ENCODE results near the gene SLC30A2.

Gene SLC30A2

DNA sequence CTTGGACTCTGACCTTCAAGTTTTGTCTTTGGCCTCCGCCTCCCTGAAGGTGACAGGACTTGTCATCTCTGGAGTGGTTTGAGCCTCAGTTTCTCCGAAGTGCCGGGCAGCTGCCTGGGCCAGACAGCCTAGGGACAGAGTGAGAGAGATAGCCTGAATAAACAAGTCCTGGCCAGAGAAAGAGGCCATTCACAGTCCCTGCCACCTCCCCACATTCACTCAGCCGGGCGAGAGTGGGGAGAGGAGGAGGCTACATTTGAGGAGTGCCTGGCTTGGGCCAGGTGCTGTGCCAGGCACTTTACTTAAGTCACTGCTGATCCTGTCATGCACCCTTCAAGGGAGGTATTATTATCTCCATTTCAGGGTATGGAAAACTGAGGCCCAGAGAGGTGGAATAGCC, 20.9 kb downstream of the SLC30A2 start:
- DNase-seq, result no peak

DNA sequence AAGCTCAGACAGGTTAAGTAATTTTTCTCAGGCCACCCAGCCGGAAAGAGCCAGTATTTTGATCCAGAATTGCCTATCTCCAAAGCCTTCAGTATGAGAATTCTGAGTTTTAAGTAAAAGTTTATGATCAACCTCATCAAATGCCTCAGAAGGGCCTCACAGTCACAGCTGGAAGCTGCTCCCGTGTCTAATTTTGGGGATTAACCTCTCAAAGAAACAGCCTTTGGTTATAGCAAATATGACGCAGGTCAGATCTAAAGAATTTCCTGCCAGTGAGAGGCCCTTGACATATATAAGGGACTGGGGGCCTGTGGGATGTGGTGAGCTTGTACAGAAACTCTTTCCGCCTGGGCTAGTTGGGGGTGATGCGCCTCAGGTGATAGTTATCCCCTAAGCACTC, 22.1 kb downstream of the SLC30A2 start:
- H3K9me3 ChIP-seq, result no peaks in the 10 kb centered on the region
- no peaks in the 10 kb centered on the region for H3K27me3 ChIP-seq
- H3K36me3 ChIP-seq, result no peaks in the 10 kb centered on the region
- intact Hi-C loops (cut with DNase I; ENCODE audit: low total_unique reads), result no loop called here
- H3K27ac ChIP-seq, result no peak overlapping the region
- TF ChIP-seq, protein P1, sequence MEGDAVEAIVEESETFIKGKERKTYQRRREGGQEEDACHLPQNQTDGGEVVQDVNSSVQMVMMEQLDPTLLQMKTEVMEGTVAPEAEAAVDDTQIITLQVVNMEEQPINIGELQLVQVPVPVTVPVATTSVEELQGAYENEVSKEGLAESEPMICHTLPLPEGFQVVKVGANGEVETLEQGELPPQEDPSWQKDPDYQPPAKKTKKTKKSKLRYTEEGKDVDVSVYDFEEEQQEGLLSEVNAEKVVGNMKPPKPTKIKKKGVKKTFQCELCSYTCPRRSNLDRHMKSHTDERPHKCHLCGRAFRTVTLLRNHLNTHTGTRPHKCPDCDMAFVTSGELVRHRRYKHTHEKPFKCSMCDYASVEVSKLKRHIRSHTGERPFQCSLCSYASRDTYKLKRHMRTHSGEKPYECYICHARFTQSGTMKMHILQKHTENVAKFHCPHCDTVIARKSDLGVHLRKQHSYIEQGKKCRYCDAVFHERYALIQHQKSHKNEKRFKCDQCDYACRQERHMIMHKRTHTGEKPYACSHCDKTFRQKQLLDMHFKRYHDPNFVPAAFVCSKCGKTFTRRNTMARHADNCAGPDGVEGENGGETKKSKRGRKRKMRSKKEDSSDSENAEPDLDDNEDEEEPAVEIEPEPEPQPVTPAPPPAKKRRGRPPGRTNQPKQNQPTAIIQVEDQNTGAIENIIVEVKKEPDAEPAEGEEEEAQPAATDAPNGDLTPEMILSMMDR (IDR thresholded peaks at IDR 0.05), result no peak
- H3K4me1 ChIP-seq, result peaks cover 0 to 31% (median 14%) of the 10 kb centered on the region in 4 donors
- DNase-seq, result no peak
- no peak overlapping the region for H3K4me3 ChIP-seq

More for the DNA sequence above, 20.9 kb downstream of the SLC30A2 start:
- intact Hi-C loops (cut with DNase I; ENCODE audit: low total_unique reads), result no loop called here
- Histone ChIP-seq H3K27me3 (no peaks in the 10 kb centered on the region), H3K4me3 (no peak overlapping the region), H3K4me1 (peaks cover 0 to 27% (median 14%) of the 10 kb centered on the region in 4 donors), H3K36me3 (no peaks in the 10 kb centered on the region), H3K9me3 (no peaks in the 10 kb centered on the region), H3K27ac (no peak overlapping the region)
- TF ChIP-seq, protein P1 (IDR thresholded peaks at IDR 0.05), result no peak

DNA sequence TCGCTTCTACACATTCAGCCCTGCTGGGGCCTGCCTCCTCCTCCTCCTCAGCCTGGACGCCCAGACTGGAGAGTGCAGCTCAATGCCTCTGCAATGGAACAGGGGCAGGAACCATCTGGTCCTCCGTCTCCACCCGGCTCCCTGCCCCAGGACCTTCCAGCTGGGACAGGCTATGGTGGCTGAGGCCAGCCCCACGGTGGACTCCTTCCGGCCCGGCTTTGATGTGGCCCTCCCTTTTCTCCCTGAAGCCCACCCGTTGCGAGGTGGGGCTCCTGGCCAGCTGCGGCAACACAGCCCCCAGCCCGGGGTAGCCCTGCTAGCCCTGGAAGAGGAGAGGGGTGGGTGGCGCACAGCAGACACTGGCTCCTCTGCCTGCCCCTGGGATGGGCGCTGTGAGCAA, 22.9 kb downstream of the SLC30A2 start:
- Histone ChIP-seq H3K9me3 (no peaks in the 10 kb centered on the region), H3K27ac (no peak overlapping the region), H3K4me3 (no peak overlapping the region), H3K4me1 (peaks cover 0 to 31% (median 14%) of the 10 kb centered on the region in 4 donors), H3K36me3 (no peaks in the 10 kb centered on the region), H3K27me3 (no peaks in the 10 kb centered on the region)
- intact Hi-C loops (cut with DNase I; ENCODE audit: low total_unique reads), result no loop called here
- TF ChIP-seq, protein P1 (IDR thresholded peaks at IDR 0.05), result no peak
- no peak for DNase-seq

DNA sequence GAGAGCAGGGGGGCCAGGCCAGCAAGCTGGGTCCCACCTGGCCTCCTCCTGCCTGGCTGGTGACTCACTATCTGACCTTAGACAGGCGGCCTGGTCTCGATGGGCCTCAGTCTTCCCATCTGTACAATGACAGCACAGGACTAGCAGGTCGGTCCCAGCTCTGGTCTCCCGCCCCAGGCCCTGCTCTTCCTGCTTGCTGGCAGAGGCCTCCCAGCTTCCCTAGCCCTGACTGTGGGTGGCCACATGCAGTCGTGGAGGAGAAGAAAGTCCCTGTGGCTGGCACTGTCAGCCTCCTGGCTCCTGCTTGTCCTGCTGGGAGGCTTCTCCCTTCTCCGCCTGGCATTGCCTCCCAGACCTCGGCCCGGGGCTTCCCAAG, 23.5 kb downstream of the SLC30A2 start:
- no peaks in the 10 kb centered on the region for H3K36me3 ChIP-seq
- TF ChIP-seq, protein P1 (IDR thresholded peaks at IDR 0.05), result no peak
- no peaks in the 10 kb centered on the region for H3K9me3 ChIP-seq
- no peaks in the 10 kb centered on the region for H3K27me3 ChIP-seq
- intact Hi-C loops (cut with DNase I; ENCODE audit: low total_unique reads), result no loop called here
- peaks cover 0 to 34% (median 14%) of the 10 kb centered on the region in 4 donors for H3K4me1 ChIP-seq
- H3K27ac ChIP-seq, result no peak overlapping the region
- no peak overlapping the region for H3K4me3 ChIP-seq
- DNase-seq, result no peak

DNA sequence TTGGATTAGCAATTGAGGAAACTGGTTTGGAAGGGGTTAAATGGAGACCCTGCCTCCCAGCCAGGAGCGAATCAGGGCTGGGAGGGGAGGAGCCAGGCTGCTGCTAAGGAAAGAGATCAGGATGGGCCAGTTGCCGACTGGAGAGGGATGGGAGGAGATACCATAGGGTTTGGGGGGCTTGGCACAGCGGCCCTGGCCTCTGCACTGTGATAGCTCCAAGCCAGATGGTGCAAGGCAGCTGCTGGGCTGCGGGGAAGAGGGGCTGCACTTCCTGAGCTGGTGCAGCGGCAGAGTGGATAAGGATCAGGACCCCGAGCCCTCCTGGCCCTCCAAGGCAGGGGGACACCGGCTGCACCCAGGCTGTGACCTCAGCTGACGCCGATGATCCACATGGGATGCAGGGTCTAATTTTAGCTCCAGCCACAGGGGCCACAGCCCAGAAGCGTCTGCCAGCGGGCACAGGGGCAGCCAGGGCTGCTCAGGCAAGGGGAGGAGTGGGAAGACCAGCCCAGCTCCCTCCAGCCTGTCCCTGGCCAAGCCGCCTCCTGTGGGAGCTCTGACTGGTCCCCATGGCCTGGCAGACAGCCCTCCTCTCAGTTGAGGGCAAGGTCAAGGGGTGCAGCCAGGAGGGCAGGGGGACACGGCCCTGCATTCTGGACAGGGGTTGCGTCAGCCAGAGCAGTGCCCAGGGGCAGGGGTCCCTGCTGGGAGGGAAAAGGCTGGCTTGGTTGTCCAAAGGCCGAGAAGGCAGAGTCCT, 24.1 kb downstream of the SLC30A2 start, which contains the start of gene EXTL1:
Gene EXTL1, plus strand, starts transcription at position 129 of the 757 bp plus-strand sequence. CDS start 872 bp downstream, outside the sequence.
- no peaks in the 10 kb centered on the region for H3K36me3 ChIP-seq
- intact Hi-C loops (cut with DNase I; ENCODE audit: low total_unique reads), result no loop called here
- DNase-seq, result no peak
- H3K9me3 ChIP-seq, result no peaks in the 10 kb centered on the region
- no peak within 1 kb of the TSS for H3K27ac ChIP-seq
- peak within 1 kb of the TSS in 1 of 2 donors; percentile 24 for H3K4me3 ChIP-seq
- H3K4me1 ChIP-seq, result peaks cover 0 to 39% (median 14%) of the 10 kb centered on the region in 4 donors
- no peaks in the 10 kb centered on the region for H3K27me3 ChIP-seq
- TF ChIP-seq, protein P1 (IDR thresholded peaks at IDR 0.05), result no peak
